GM11168 (cell line): ENCODE data around the gene YBEY.
"Not testable (repeated sequence)": the region's sequence is repeated elsewhere in the genome, so short reads cannot be mapped to it uniquely, and the experiment has no call there.

Source experiments
- in situ Hi-C: fragments of 300-500 bp; cut with MboI; formaldehyde crosslinking; loops from one replicate; pipeline ENCODE4 v1.12.0; 2022; ENCODE audit warnings: low sequenced_read_pairs; ENCODE audit not compliant: unreplicated experiment

YBEY gene

GRCh38 chr21:46297338-46298271 lies 11.5 kb downstream of the YBEY start:
- in situ Hi-C loops = no loop called here

DNA sequence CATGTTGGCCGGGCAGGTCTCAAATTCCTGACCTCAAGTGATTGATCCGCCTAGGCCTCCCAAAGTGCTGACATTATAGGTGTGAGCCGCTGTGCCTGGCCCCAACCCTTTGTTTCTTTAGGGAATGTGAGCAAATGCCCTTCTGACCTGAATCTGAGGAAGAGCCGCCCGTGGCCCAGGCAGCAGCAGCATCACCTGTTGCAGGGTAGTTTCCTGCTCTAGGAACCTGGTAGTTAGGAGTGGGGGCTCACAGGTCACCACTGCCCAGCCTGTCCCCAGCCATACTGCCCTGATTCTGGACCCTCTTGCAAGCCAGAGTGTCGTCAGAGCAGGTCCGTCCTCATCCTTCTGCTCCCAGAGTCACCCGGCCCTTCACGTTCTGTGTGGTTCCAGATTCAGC lies 13.0 kb downstream of the YBEY start:
- in situ Hi-C loops = no loop called here

DNA sequence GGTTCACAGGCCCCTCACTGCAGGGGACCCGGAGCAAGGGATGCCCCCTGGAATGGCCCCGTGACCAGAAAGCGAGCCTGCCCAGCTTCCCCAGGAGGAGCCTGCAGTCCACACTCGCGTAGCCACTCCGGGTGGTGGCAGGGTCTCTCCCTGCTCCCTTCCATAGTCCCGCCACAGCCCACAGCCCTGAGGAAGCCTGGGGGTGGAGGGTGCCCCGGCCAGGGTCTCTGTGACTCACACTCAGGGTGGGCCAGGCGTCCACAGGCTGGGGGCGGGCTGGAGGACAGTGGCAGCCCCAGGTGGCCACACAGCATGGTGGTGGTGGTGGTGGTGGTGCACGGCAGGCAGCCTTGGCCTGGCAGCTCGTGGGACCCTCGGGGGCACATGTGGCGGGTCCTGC lies 15.6 kb downstream of the YBEY start:
- in situ Hi-C loops = no loop called here

DNA sequence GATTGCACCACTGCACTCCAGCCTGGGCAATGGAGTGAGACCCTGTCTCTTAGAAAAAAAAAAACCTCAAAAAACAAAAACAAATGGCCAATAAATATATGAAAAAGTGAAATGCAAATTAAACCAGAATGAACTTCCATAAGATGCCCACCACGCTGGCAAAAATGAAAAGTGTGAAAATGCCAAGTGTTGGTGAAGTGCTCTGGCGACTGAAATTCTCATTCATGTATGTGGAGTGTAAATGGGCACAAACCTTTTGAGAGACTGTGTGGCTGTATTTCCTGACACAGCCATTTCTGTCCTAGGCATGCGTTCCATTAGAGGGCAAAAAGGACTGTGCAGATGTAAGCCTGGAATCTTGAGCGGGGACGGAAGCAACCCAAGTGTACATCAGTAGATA lies 18.3 kb downstream of the YBEY start:
- in situ Hi-C loops = no loop called here

DNA sequence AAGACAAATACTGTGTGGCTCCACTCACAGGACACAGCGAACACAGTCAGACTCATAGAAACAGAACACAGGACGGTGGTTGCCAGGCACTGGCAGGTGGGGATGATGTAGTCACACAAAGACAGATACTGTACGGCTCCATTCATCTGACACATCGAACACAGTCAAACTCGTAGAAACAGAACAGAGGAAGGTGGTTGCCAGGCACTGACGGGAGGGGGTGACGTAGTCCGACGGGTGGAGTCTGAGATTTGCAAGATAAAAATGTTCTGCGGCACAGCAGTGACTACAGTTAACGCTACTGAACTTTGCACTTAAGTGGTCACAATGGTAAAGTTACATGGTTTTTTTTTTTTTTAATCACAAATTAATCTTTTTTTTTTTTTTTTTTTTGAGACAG lies 18.8 kb downstream of the YBEY start:
- in situ Hi-C loops = no loop called here

- in situ Hi-C loops = no loop called here
Observed at GRCh38 chr21:46307625-46308024, 21.5 kb downstream of the YBEY start.

- in situ Hi-C loops = no loop called here
Observed at GRCh38 chr21:46308431-46308830, 22.3 kb downstream of the YBEY start.

GRCh38 chr21:46310260-46310659 lies 24.1 kb downstream of the YBEY start:
- in situ Hi-C loops = not testable (repeated sequence)

- in situ Hi-C loops = no loop called here
Observed at GRCh38 chr21:46311568-46311967, 25.4 kb downstream of the YBEY start.

GRCh38 chr21:46312949-46313348 lies 26.8 kb downstream of the YBEY start:
- in situ Hi-C loops = no loop called here

GRCh38 chr21:46314441-46315020 lies 28.4 kb downstream of the YBEY start:
- in situ Hi-C loops = no loop called here

DNA sequence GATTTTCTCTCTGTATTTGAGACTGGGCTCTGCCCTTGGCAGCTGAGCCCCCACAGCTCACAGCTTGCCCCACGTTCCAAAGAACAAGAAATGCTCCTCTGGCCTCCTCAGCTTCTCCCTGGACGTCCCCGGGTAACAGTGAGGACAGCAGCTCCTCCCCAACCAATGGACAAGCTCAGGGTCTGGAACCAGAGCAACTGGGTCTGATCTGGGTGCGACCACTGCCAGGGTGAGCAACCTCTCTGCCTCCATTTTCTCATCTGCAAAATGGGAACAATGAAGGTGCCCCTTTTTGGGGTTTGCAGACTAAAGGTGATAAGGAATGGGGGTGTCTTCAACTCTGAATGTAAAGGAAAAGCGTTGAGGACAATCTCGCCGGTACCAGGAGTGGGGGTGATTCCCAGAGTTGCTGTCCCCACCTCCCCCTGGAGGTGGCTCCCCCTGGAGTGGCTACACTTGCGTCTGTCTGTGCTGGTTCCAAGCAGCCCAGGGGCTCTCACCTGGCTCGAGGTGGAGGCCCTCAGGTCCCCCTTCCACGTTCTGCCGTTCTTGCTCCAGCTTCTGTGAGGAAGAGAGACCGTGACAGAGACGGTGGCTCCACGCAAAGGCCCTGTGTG lies 30.7 kb downstream of the YBEY start:
- in situ Hi-C loops = no loop called here

DNA sequence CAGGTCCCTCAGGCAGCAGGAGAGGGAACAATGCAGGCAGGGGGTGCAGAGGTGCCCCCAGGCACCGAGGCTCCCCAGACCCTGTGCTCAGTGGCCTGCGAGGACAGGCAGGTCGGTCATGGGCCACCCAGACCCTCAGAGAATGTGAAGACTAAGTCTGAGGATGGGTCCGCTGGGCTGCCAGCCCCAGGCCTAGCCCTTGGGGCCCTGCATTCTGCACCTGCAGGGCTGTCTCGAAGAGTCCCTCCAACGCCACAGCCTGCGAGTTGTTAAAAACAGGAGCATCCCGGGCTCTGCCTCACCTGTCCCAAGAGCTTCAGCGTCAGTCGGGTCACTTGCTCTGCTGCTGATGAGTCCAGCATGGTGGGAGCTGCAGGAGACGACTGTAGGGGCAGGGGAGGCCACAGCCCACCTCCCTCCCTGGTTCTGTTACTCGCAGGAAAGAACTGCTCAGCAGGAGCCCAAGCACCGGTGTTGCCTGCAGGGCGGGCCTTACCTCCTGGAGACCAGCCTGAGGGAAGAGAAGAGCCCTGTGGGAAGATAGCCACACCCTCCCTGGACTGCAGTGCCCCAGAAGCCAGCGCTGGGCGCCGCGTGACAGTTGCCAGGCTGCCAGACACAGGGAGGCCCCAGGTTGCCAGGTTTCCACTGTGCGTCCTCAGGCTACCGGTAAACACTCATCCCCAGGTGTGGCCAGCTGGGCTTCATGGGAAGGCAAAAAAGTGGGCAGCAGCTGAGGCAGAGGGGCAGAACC lies 31.7 kb downstream of the YBEY start:
- in situ Hi-C loops = no loop called here

DNA sequence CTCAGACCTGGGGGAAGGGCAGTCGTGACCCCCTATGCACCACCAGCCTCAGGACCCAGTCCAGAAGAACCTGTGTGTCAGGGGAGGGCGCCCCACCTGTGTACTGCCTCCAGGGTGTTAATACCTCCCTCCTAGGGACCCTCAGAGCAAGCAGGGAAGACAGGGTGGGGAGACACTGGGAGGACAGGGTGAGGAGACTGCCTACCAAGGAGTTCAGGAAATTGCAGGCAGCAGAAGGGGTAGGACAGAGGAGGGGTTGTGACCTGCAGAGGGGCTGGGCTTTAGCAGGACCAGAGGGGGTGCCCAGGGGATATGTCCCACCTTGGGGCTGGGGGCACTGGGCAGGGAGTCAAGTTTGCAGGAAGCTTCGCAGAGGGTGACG lies 32.3 kb downstream of the YBEY start:
- in situ Hi-C loops = no loop called here

GRCh38 chr21:46319186-46319585 lies 33.0 kb downstream of the YBEY start:
- in situ Hi-C loops = no loop called here

DNA sequence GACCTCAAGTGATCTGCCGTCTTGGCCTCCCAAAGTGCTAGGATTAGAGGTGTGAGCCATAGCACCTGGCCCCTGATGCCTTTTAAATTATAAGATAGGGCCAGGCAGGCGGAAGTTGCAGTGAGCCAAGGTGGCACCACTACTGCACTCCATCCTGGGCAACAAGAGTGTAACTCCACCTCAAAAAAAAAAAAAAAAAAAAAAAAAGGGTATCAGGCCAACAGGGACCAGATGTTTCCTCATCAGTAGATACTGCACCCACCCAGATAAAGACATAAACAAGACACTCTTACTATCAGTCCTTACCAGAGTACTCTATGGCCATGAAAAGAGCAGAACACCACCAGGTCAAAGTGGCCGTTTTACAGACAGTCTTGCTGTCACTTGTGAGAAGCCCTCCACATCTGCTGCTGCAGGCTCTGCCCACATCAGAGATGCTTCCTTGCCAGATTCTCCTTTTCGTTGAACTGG lies 34.2 kb downstream of the YBEY start:
- in situ Hi-C loops = no loop called here

GRCh38 chr21:46322351-46323226 lies 36.4 kb downstream of the YBEY start:
- in situ Hi-C loops = no loop called here

- in situ Hi-C loops = no loop called here
Observed at GRCh38 chr21:46323227-46323709, 37.1 kb downstream of the YBEY start.

GRCh38 chr21:46323710-46324389 lies 37.7 kb downstream of the YBEY start, which contains the start of the genes C21orf58 and PCNT:
Gene C21orf58 (minus strand): TSS chr21:46323870. CDS start chr21:46322738, 1,132 bp downstream.
Gene PCNT (plus strand): TSS chr21:46324156. CDS start chr21:46324229, 73 bp downstream.
- in situ Hi-C loops = no loop called here
